HepG2 (cell line): ENCODE results near the gene PSMD8. TPM values are rescaled to one million over a fixed set of nuclear protein-coding genes. Genes with fewer than 3 reads are reported as not detected.

Source experiments
- MAZ ChIP-seq, 2 experiments: sonication (generic) in 1 of 2; formaldehyde crosslinking in 1 of 2; IDR thresholded peaks; 2 replicates each; pipeline versions ENCODE4 v1.5.0 to v1.6.1; 2012 to 2020; ENCODE audit warnings: low read depth in 2 of 2, mild to moderate bottlenecking in 2 of 2, borderline replicate concordance in 1 of 2, improper control_type of control experiment in 1 of 2, low read length in 1 of 2, missing genetic modification reagents in 1 of 2, moderate library complexity in 1 of 2
- MED8 ChIP-seq: sonication (generic); formaldehyde crosslinking; IDR thresholded peaks from 2 replicates; pipeline ENCODE4 v1.8.1; 2023; ENCODE audit warnings: mild to moderate bottlenecking, missing genetic modification reagents; ENCODE audit not compliant: insufficient replicate concordance
- NR2C2 ChIP-seq: sonication (generic); formaldehyde crosslinking; IDR thresholded peaks from 2 replicates; pipeline ENCODE4 v1.4.0; 2020; ENCODE audit warnings: missing genetic modification reagents, mild to moderate bottlenecking, moderate library complexity, borderline replicate concordance
- RFX3 ChIP-seq: IDR thresholded peaks from 2 replicates; pipeline ENCODE4 v1.6.1; 2016; ENCODE audit warnings: missing biosample characterization, missing genetic modification reagents
- SRSF1 ChIP-seq: fragments of 200-400 bp; formaldehyde crosslinking; optimal IDR thresholded peaks from 2 replicates; pipeline ENCODE3; 2017; ENCODE audit warnings: mild to moderate bottlenecking, low read depth, low read length, moderate library complexity
- ZBTB42 ChIP-seq: sonication (generic); formaldehyde crosslinking; IDR thresholded peaks from 2 replicates; pipeline ENCODE4 v1.5.0; 2020; ENCODE audit warnings: mild to moderate bottlenecking, missing genetic modification reagents
- ZBTB8A ChIP-seq: sonication (generic); formaldehyde crosslinking; IDR thresholded peaks from 2 replicates; pipeline ENCODE4 v1.4.0; 2020; ENCODE audit warnings: mild to moderate bottlenecking, low read depth, missing genetic modification reagents, borderline replicate concordance
- ZFYVE20 ChIP-seq: sonication (generic); formaldehyde crosslinking; IDR thresholded peaks from 2 replicates; pipeline ENCODE4 v1.8.0; 2023; ENCODE audit warnings: low read depth, mild to moderate bottlenecking, moderate library complexity, missing genetic modification reagents, borderline replicate concordance
- ZNF329 ChIP-seq: sonication (generic); formaldehyde crosslinking; IDR thresholded peaks from 2 replicates; pipeline ENCODE4 v1.9.0; 2021; ENCODE audit warnings: low read depth, mild to moderate bottlenecking, missing genetic modification reagents
- ZNF564 ChIP-seq: sonication (generic); formaldehyde crosslinking; IDR thresholded peaks from 2 replicates; pipeline ENCODE4 v1.8.1; 2023; ENCODE audit warnings: mild to moderate bottlenecking, missing genetic modification reagents
- ZNF75D ChIP-seq: sonication (generic); formaldehyde crosslinking; IDR thresholded peaks from 2 replicates; pipeline ENCODE4 v1.8.1; 2023; ENCODE audit warnings: missing genetic modification reagents, mild to moderate bottlenecking, borderline replicate concordance
- ZSCAN21 ChIP-seq: sonication (generic); formaldehyde crosslinking; IDR thresholded peaks from 2 replicates; pipeline ENCODE4 v1.8.0; 2022; ENCODE audit warnings: mild to moderate bottlenecking, missing genetic modification reagents, moderate library complexity, borderline replicate concordance
- polyA plus RNA-seq, 8 experiments: library from polyadenylated mRNA; depleted of rRNA in 3 of 8; stranded (reverse) in 7 of 8; unstranded in 1 of 8; fragments of >200 nt; fragmentation: Illumina TruSeq in 4 of 8; extraction: Trizol in 4 of 8; gene quantifications; 2 replicates each; pipeline versions ENCODE4 v1.2.1 to v1.2.3, GENCODE V29; 2011 to 2016; ENCODE audit warnings: low read depth in 4 of 8, missing spikeins in 1 of 8, mixed read lengths in 1 of 8; ENCODE audit not compliant: insufficient read depth in 1 of 8
- total RNA-seq, 5 experiments: library from RNA; depleted of rRNA; stranded (reverse); fragments of >200 nt; fragmentation: Illumina TruSeq; extraction: Trizol; gene quantifications; 2 replicates each; pipeline ENCODE4 v1.2.3, GENCODE V29; 2016; ENCODE audit warnings: low read depth in 1 of 5
- TF ChIP-seq, protein P1 (sequence below): sonication (generic); formaldehyde crosslinking; conservative IDR thresholded peaks from 2 replicates; pipeline ENCODE4 v1.8.0; 2022; ENCODE audit warnings: mild to moderate bottlenecking, moderate library complexity, missing genetic modification reagents
- TF ChIP-seq, protein P2 (sequence below): IDR thresholded peaks from 2 replicates; pipeline ENCODE4 v1.6.1; 2012; ENCODE audit warnings: inconsistent platforms
- TF ChIP-seq, protein P3 (sequence below): sonication (generic); formaldehyde crosslinking; IDR thresholded peaks from 2 replicates; pipeline ENCODE4 v1.4.0; 2020; ENCODE audit warnings: missing genetic modification reagents, borderline replicate concordance
- TF ChIP-seq, protein P4 (sequence below): sonication (generic); formaldehyde crosslinking; IDR thresholded peaks from 2 replicates; pipeline ENCODE4 v1.4.0; 2020; ENCODE audit warnings: missing genetic modification reagents

The PSMD8 gene
- total and polyA plus RNA-seq, 2 of the 13 experiments (the other 11 are each of a cell fraction or from before 2014, with no cell fraction given), result 162 to 296 TPM

DNA sequence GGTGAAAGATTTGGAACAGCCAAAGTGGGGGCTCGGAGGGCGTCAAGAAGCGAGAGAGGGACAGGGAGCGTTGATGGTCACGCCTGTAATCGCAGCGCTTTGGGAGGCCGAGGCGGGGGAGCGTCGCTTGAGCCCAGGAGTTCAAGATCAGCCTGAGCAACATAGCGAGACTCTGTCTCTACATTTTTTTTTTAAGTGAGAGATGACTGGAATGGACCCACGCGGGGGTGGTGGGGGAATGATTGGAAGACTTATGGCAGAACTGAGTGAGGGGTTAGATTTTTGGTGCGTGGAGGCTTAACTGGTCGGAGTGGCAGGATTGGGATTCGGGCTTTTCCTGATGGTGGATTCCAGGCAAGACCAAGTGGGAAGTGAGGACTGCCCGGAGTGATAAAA, 725 bp downstream of the PSMD8 start (continued):
- TF ChIP-seq, protein P1, sequence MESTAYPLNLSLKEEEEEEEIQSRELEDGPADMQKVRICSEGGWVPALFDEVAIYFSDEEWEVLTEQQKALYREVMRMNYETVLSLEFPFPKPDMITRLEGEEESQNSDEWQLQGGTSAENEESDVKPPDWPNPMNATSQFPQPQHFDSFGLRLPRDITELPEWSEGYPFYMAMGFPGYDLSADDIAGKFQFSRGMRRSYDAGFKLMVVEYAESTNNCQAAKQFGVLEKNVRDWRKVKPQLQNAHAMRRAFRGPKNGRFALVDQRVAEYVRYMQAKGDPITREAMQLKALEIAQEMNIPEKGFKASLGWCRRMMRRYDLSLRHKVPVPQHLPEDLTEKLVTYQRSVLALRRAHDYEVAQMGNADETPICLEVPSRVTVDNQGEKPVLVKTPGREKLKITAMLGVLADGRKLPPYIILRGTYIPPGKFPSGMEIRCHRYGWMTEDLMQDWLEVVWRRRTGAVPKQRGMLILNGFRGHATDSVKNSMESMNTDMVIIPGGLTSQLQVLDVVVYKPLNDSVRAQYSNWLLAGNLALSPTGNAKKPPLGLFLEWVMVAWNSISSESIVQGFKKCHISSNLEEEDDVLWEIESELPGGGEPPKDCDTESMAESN (CRISPR knock-in tag), result no peak
- no peak for TF ChIP-seq NR2C2 (CRISPR knock-in tag)
- 0 out of 2 replicates have a peak, but pooled peaks have one; percentile 23 for TF ChIP-seq ZNF564
- TF ChIP-seq SRSF1, result peak; percentile 20
- TF ChIP-seq, protein P2, sequence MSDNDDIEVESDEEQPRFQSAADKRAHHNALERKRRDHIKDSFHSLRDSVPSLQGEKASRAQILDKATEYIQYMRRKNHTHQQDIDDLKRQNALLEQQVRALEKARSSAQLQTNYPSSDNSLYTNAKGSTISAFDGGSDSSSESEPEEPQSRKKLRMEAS, result 0 out of 2 replicates have a peak, but pooled peaks have one; percentile 8
- 0 out of 2 replicates have a peak, but pooled peaks have one; percentile 11 for TF ChIP-seq ZNF75D
- peak; percentile 29; the same call in 1 of the 2 replicates for TF ChIP-seq ZNF329
- TF ChIP-seq RFX3 (CRISPR knock-in tag), result no peak
- TF ChIP-seq ZBTB8A (CRISPR knock-in tag), result no peak
- peak; percentile 0 for TF ChIP-seq MED8 (CRISPR knock-in tag)
- TF ChIP-seq MAZ (IDR thresholded peaks at IDR 0.05; ENCODE audit: borderline replicate concordance, low read depth, low read length), result no peak
- no peak for TF ChIP-seq MAZ (CRISPR knock-in tag; IDR thresholded peaks at IDR 0.05; ENCODE audit: low read depth)
- TF ChIP-seq ZSCAN21 (CRISPR knock-in tag), result 0 out of 2 replicates have a peak, but pooled peaks have one; percentile 22
- TF ChIP-seq ZBTB42, result 0 out of 2 replicates have a peak, but pooled peaks have one; percentile 10
- no peak for TF ChIP-seq ZFYVE20 (CRISPR knock-in tag)
- TF ChIP-seq, protein P3, sequence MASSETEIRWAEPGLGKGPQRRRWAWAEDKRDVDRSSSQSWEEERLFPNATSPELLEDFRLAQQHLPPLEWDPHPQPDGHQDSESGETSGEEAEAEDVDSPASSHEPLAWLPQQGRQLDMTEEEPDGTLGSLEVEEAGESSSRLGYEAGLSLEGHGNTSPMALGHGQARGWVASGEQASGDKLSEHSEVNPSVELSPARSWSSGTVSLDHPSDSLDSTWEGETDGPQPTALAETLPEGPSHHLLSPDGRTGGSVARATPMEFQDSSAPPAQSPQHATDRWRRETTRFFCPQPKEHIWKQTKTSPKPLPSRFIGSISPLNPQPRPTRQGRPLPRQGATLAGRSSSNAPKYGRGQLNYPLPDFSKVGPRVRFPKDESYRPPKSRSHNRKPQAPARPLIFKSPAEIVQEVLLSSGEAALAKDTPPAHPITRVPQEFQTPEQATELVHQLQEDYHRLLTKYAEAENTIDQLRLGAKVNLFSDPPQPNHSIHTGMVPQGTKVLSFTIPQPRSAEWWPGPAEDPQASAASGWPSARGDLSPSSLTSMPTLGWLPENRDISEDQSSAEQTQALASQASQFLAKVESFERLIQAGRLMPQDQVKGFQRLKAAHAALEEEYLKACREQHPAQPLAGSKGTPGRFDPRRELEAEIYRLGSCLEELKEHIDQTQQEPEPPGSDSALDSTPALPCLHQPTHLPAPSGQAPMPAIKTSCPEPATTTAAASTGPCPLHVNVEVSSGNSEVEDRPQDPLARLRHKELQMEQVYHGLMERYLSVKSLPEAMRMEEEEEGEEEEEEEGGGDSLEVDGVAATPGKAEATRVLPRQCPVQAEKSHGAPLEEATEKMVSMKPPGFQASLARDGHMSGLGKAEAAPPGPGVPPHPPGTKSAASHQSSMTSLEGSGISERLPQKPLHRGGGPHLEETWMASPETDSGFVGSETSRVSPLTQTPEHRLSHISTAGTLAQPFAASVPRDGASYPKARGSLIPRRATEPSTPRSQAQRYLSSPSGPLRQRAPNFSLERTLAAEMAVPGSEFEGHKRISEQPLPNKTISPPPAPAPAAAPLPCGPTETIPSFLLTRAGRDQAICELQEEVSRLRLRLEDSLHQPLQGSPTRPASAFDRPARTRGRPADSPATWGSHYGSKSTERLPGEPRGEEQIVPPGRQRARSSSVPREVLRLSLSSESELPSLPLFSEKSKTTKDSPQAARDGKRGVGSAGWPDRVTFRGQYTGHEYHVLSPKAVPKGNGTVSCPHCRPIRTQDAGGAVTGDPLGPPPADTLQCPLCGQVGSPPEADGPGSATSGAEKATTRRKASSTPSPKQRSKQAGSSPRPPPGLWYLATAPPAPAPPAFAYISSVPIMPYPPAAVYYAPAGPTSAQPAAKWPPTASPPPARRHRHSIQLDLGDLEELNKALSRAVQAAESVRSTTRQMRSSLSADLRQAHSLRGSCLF (CRISPR knock-in tag), result 0 out of 2 replicates have a peak, but pooled peaks have one; percentile 13
- TF ChIP-seq, protein P4, sequence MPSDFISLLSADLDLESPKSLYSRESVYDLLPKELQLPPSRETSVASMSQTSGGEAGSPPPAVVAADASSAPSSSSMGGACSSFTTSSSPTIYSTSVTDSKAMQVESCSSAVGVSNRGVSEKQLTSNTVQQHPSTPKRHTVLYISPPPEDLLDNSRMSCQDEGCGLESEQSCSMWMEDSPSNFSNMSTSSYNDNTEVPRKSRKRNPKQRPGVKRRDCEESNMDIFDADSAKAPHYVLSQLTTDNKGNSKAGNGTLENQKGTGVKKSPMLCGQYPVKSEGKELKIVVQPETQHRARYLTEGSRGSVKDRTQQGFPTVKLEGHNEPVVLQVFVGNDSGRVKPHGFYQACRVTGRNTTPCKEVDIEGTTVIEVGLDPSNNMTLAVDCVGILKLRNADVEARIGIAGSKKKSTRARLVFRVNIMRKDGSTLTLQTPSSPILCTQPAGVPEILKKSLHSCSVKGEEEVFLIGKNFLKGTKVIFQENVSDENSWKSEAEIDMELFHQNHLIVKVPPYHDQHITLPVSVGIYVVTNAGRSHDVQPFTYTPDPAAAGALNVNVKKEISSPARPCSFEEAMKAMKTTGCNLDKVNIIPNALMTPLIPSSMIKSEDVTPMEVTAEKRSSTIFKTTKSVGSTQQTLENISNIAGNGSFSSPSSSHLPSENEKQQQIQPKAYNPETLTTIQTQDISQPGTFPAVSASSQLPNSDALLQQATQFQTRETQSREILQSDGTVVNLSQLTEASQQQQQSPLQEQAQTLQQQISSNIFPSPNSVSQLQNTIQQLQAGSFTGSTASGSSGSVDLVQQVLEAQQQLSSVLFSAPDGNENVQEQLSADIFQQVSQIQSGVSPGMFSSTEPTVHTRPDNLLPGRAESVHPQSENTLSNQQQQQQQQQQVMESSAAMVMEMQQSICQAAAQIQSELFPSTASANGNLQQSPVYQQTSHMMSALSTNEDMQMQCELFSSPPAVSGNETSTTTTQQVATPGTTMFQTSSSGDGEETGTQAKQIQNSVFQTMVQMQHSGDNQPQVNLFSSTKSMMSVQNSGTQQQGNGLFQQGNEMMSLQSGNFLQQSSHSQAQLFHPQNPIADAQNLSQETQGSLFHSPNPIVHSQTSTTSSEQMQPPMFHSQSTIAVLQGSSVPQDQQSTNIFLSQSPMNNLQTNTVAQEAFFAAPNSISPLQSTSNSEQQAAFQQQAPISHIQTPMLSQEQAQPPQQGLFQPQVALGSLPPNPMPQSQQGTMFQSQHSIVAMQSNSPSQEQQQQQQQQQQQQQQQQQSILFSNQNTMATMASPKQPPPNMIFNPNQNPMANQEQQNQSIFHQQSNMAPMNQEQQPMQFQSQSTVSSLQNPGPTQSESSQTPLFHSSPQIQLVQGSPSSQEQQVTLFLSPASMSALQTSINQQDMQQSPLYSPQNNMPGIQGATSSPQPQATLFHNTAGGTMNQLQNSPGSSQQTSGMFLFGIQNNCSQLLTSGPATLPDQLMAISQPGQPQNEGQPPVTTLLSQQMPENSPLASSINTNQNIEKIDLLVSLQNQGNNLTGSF (CRISPR knock-in tag), result peak; percentile 9; the same call in 1 of the 2 replicates
